HG02798 (cell line): ENCODE data around the gene PSG4.
"Not testable (repeated sequence)": the region's sequence is repeated elsewhere in the genome, so short reads cannot be mapped to it uniquely, and the experiment has no call there.

ENCODE experiments used
- ATAC-seq: cut with Tn5 transposase; IDR thresholded peaks from one replicate; pipeline ENCODE4 v1.9.1; 2021; ENCODE audit warnings: mild to moderate bottlenecking; ENCODE audit not compliant: unreplicated experiment, poor library complexity

PSG4 gene

GRCh38 chr19:43205471-43206105 is at the start of gene PSG4:
TSS of gene PSG4 (minus strand) at chr19:43205638. CDS start at chr19:43205536, 102 bp downstream.
- ATAC-seq = not testable (repeated sequence)

DNA sequence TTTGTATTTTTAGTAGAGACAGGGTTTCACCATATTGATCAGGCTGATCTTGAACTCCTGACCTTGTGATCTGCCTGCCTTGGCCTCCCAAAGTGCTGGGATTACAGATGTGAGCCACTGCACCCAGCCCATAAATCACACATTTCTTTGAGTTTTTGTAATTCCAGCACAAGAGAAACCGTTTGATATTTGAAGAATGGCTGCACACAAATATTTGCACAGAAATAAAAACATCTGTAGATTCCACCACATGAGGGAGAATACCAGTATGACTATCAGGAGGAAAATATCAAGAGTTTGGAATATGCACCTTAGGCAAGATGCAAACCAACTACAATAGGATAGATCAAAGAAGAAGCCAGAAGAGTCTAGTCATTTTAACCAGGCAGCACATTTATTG is 46.0 kb upstream of the PSG4 start:
- not testable (repeated sequence) for ATAC-seq

GRCh38 chr19:43250296-43250695 is 44.9 kb upstream of the PSG4 start:
- ATAC-seq = not testable (repeated sequence)

- not testable (repeated sequence) for ATAC-seq
Measured at GRCh38 chr19:43248635-43249002, 43.2 kb upstream of the PSG4 start.

DNA sequence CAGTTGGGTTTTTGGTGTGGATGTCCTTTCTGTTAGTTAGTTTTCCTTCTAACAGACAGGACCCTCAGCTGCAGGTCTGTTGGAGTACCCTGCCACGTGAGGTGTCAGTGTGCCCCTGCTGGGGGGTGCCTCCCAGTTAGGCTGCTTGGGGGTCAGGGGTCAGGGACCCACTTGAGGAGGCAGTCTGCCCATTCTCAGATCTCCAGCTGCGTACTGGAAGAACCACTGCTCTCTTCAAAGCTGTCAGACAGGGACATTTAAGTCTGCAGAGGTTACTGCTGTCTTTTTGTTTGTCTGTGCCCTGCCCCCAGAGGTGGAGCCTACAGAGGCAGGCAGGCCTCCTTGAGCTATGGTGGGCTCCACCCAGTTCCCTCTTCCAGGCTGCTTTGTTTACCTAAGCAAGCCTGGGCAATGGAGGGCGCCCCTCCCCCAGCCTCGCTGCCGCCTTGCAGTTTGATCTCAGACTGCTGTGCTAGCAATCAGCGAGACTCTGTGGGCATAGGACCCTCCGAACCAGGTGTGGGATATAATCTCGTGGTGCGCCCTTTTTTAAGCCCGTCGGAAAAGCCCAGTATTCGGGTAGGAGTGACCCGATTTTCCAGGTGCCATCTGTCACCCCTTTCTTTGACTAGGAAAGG is 41.9 kb upstream of the PSG4 start:
- ATAC-seq = not testable (repeated sequence)

GRCh38 chr19:43245848-43246247 is 40.4 kb upstream of the PSG4 start:
- not testable (repeated sequence) for ATAC-seq

DNA sequence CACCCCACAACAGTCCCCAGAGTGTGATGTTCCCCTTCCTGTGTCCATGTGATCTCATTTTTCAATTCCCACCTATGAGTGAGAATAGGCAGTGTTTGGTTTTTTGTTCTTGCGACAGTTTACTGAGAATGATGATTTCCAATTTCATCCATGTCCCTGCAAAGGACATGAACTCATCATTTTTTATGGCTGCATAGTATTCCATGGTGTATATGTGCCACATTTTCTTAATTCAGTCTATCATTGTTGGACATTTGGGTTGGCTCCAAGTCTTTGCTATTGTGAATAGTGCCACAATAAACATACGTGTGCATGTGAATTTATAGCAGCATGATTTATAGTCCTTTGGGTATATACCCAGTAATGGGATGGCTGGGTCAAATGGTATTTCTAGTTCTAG is 36.8 kb upstream of the PSG4 start:
- ATAC-seq = not testable (repeated sequence)

DNA sequence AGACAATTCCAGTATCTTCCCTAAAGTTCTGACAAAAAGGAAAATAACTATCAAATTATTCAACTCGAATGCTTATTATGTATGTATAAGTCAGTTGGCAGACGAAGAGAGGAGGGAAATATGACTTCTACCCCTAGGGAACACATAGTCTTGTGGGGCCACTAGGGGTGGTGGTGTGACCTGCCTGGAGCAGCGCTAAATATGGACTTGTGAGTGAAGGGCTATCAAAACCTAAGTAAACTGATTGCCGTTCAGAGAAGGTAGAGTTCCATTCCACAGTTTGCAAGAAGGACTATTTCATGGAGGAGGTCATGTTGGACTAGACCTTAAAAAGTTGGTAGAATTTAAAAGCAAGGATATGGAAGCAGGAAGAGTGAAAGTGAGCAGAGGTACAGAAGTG is 32.8 kb upstream of the PSG4 start:
- not testable (repeated sequence) for ATAC-seq

DNA sequence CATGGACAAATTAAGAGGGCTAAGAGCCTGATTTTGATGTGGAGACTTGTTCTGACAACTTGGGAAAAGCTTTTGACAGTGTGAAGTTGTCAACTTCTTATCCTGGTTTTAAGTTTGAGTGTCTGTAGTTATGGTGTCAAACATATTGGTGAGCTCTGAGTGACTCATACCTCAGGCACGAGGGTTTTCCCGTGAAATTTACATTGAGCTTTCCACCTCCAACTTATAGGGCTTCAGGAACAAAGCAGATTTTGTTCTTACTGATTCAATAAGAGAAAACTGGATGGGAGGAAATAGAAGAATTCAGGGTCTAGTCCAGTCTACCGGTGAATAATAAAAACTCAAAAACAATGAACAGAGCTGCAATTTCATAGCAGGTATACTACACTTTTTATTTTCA is 30.2 kb upstream of the PSG4 start:
- not testable (repeated sequence) for ATAC-seq

GRCh38 chr19:43229315-43229714 is 23.9 kb upstream of the PSG4 start:
- no peak for ATAC-seq

GRCh38 chr19:43228730-43229129 is 23.3 kb upstream of the PSG4 start:
- not testable (repeated sequence) for ATAC-seq

DNA sequence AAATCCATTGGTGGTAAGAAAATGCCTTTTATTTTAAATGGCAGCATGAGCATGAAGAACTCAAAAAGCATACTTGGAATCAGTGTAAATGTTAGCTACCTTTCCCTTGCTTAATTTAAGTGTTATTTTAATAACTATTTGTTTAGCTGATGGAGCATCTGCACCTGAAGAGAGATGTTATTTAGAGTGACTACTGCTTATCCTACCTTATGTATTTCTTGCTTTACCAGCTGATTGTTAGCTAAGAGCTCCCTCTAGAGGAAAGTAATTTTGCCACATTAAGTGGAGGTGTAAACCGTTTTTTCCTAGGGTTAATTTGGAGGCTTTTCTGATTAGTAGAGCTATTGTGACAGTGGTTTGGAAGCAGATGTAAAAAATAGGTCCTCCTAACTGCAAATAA is 21.5 kb upstream of the PSG4 start:
- ATAC-seq = not testable (repeated sequence)

DNA sequence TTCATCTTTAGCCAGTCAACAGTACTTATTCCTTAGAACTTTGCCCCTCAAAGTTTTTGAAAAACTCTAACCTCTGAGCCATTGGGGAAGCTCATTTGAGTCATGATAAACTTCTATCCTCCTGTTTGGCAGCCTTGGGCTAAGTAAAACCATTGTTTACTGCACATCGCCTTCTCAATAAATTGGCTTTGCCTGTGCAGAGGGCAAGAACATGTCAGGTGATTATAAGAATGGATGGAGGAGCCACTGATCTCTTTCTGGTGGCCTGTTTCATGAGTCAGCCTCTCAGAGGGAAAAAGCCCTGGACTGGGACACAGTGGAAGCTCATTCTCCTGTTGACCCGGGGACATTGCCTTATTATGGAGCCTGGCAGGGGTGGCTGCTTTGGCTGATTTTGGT is 19.4 kb upstream of the PSG4 start:
- ATAC-seq = no peak

- ATAC-seq = not testable (repeated sequence)
Measured at GRCh38 chr19:43224201-43224854, 18.9 kb upstream of the PSG4 start.

GRCh38 chr19:43221891-43222290 is 16.5 kb upstream of the PSG4 start:
- not testable (repeated sequence) for ATAC-seq

DNA sequence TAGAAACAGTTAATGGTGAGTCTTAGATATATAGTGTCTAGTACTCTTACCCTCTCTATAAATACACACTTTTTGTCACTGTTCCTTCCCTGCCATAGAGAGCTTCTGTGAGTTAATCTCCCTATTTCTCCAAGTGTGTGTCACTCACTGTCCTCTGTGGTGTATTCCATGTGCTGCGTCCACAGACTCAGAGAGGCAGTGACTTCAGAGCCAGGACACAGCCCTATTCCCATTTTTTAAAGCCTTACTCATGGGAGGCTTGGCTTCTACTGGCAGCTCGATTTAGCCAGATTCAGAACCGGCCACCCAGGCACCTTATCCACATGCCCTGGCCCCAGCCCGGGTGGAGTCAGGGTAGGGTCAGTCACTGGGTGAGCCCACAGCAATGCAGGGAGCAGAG is 13.7 kb upstream of the PSG4 start:
- ATAC-seq = not testable (repeated sequence)

GRCh38 chr19:43215881-43216280 is 10.4 kb upstream of the PSG4 start:
- ATAC-seq = not testable (repeated sequence)

GRCh38 chr19:43207991-43208390 is 2.6 kb upstream of the PSG4 start:
- no peak for ATAC-seq

DNA sequence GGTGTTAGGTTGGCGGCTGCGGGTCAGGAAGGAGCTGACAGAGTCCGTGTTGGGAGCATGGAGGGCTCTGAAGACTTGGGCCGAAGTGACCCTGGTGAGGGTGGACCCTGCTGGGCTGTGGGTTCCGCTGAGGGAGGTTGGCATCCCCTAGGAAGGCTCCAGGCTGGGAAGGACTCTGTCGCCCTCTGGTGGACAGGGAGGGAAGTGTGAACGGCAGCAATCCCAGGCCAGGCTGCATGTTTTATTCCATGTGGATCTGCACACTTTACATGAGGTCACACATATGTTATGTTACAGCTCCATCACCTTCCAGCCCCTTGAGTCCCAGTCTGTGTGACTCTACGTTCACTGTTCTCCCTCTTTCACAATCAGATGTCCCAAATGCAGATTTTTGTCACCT is 1.7 kb upstream of the PSG4 start:
- ATAC-seq = not testable (repeated sequence)

DNA sequence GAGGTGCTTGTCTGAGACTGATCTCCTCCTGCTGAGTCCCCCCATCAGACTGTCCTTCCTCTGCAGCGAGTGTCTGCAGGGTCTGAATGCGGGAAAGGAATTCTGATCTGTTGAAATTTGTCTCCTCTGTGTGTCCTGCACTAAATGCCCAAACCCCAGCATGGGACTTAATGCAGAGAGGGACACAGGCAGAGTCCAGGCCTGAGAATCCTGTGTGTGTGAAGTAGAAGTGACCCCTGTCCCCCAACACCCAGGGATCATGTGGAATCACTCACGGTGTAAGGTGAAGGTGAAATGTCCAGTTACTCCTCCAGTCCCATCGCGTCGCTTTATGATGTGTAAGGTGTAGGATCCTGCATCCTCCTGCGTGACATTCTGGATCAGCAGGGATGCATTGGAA is 1.8 kb downstream of the PSG4 start:
- ATAC-seq = not testable (repeated sequence)

GRCh38 chr19:43201891-43202290 is 3.5 kb downstream of the PSG4 start:
- not testable (repeated sequence) for ATAC-seq
